HEK293T (cell line): ENCODE results near the gene INPP5A.

Source experiments
- ARNT ChIP-seq: fragments of 450-650 bp; IDR thresholded peaks from 2 replicates; pipeline ENCODE4 v1.6.1; 2017; ENCODE audit warnings: mild to moderate bottlenecking
- FOXM1 ChIP-seq: fragments of 450-650 bp; IDR thresholded peaks from 2 replicates; pipeline ENCODE4 v1.6.1; 2017; ENCODE audit warnings: mild to moderate bottlenecking, borderline replicate concordance
- HDGF ChIP-seq: fragments of 450-650 bp; IDR thresholded peaks from 2 replicates; pipeline ENCODE4 v1.6.1; 2017; ENCODE audit warnings: antibody characterized with exemption, borderline replicate concordance
- L3MBTL2 ChIP-seq: fragments of 450-650 bp; conservative IDR thresholded peaks from 2 replicates; pipeline ENCODE4 v1.6.1; 2016; ENCODE audit warnings: mild to moderate bottlenecking
- LEF1 ChIP-seq: fragments of 450-650 bp; IDR thresholded peaks from 2 replicates; pipeline ENCODE4 v1.6.1; 2017; ENCODE audit warnings: mild to moderate bottlenecking, borderline replicate concordance
- NFRKB ChIP-seq: fragments of 450-650 bp; IDR thresholded peaks from 2 replicates; pipeline ENCODE4 v1.6.1; 2016; ENCODE audit warnings: mild to moderate bottlenecking, moderate library complexity
- SP1 ChIP-seq: fragments of 450-650 bp; IDR thresholded peaks from 2 replicates; pipeline ENCODE4 v1.6.1; 2017
- TARDBP ChIP-seq: fragments of 450-650 bp; IDR thresholded peaks from 2 replicates; pipeline ENCODE4 v1.6.1; 2016
- ZNF384 ChIP-seq: fragments of 450-650 bp; IDR thresholded peaks from 2 replicates; pipeline ENCODE4 v1.6.1; 2016
- TF ChIP-seq, protein P1 (sequence below): fragments of 450-650 bp; IDR thresholded peaks from 2 replicates; pipeline ENCODE4 v1.6.1; 2016

DNA sequence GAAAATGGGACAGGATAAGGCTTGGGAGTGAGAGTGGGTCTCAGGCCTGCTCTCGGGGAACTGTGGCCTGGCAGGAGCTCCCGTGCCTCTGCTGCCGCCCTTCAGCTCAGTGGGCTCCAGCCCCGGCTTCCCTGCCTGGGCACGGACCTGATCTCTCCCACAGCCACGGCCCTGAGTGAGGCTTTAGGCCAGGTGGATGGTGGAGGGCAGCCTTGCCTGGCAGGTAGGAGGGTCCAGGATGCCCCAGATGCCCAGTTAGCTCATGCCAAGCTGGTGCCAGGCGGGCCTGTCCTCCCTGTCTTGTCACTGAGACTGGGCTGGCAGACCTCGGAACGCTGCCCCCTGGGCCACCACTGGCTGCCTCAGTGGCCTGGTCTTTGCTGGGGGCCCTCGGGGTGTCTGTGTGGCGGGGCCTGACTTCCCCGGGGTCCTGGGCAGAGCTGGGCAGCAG is 116.6 kb downstream of the INPP5A start:
- TF ChIP-seq SP1 (no peak), ARNT (no peak), ZNF384 (no peak), TARDBP (no peak), L3MBTL2 (no peak), FOXM1 (no peak), LEF1 (no peak), NFRKB (no peak), HDGF (no peak)
- TF ChIP-seq, protein P1, sequence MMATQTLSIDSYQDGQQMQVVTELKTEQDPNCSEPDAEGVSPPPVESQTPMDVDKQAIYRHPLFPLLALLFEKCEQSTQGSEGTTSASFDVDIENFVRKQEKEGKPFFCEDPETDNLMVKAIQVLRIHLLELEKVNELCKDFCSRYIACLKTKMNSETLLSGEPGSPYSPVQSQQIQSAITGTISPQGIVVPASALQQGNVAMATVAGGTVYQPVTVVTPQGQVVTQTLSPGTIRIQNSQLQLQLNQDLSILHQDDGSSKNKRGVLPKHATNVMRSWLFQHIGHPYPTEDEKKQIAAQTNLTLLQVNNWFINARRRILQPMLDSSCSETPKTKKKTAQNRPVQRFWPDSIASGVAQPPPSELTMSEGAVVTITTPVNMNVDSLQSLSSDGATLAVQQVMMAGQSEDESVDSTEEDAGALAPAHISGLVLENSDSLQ = no peak
